ENCODE data around the gene ANKUB1.

The ANKUB1 gene

DNA sequence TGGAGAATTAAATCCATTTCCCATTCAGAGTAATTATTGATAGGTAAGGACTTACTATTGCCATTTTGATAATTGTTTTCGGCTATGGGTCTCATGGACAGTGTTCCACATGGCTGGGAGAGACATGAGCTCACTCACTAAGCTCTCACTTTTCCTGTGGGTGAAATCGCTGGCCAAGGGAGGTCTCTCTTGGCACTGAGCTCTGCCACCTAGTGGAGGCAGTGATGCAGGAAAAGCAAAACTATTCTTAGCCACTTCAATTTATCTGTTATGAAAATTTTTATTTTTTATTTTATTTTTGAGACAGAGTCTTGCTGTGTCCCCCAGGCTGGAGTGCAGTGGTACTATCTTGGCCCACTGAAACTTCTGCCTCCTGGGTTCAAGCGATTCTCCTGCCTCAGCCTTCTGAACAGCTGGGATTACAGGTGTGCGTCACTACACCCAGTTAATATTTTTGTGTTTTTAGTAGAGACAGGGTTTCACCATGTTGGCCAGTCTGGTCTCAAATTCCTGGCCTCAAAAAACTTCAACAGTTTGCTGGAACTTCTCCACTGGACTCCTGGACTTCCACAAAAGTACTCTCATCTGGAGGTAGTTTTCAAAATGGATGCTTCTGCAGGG lies 16.0 kb upstream of the ANKUB1 start:
- peak; percentile 54 for DNase-seq

DNA sequence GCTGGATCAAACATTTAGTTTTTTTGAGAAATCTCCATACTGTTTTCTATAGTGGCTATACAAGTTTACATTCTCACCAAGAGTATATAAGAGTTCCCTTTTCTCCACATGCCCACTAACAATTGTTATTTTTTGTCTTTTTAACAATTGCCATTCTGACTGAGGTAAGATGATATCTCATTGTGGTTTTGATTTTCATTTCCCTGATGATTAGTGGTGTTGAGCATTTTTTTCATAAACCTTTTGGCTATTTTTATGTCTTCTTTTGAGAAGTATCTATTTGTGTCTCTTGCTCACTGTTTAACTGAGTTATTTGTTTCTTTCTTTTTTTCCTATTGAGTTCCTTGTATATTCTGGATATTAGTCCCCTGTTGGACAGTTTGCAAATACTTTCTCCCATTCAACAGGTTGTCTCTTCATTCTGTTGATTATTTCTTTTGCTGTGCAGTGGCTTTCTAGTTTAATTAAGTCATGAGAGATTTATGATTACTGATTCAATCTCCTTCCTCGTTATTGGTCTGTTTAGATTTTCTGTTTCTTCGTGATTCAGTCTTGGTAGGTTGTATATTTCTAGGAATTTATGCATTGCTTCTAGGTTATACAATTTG lies 13.9 kb upstream of the ANKUB1 start:
- DNase-seq: no peak

DNA sequence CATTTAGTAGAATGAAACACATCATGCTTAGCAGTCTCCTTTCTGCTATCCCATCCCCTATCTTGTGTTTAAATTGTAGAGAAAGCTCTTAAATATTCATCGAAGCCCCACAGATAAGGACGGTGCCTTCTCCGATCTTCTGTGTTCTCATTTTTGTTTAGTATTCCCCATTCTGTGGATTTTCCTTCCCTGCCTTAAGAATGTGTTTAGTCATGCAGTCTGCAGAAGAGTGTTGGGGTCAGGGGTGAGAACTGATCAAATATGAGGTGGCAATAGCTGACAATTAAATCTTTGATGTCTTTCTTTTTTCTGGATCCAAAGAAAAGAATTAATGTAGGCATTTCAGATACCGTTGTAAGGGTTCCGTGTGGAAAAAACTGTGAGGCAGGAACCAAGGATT lies 9.3 kb upstream of the ANKUB1 start:
- no peak for DNase-seq

DNA sequence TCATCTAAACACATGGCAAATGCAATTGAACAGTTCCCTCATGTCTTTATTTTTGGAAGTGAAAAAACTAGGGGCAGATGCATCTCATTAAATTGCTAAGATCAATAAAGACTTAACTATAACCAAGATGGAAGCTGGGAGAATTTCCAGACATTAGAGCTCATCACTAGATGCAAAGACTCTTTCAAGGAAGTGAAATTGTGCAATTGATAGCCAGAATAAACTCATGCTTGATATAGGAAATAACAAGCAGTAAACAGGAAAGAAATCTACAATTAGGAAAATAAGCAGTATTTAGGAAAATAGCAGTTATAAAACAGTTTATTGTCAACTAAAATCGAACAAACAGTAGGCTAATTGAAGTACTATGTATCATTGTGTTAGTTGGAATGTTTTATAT lies 8.8 kb upstream of the ANKUB1 start:
- no peak for DNase-seq

DNA sequence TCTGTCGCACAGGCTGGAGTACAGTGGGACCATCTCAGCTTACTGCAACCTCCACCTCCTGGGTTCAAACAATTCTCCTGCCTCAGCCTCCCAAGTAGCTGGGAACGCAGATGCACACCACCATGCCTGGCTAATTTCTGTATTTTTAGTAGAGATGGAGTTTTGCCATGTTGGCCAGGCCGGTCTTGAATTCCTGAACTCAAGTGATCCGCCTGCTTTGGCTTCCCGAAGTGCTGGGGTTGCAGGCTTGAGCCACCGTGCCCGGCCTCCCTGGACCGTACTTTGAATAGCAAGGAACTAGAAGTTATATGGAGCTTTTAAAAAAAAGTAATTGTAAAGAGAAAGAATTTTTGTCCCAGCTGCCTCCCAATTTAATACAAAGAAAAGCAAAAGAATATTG lies 8.3 kb upstream of the ANKUB1 start:
- DNase-seq: no peak

DNA sequence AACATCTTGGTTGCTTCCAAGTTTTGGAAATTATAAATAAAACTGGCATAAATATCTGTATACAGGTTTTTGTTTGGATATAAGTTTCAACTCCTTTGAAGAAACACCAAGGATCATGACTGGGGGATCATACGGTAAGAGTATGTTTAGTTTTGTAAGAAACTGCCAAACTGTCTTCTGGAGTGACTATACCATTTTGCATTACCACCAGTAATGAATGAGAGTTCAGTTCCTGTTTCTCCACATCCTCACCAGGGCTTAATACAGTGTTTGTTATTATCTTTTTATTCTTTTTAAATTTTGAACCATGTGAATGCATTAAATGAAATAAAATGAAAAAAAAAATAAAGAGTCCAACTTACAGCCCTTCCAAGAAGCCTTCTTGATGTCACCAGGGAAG lies 3.7 kb upstream of the ANKUB1 start:
- DNase-seq: no peak

DNA sequence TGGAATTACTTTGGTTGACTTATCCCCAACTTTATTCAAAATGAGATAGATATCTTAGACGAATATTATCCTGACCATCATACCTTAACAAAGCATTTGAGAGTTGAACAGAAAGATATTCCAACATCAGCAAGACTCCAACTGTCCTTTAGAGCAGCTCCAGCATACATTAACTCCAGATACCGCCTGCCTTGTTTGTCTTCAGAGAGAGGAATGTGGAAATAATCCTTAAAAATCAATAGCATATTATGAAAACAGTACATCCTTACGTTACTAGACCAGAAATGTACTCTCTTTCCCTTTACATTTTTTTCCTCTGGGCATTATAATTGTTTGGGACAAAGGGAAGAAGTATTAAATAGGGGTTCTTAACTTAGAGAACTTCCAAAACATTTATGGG lies 1.7 kb downstream of the ANKUB1 start:
- no peak for DNase-seq

DNA sequence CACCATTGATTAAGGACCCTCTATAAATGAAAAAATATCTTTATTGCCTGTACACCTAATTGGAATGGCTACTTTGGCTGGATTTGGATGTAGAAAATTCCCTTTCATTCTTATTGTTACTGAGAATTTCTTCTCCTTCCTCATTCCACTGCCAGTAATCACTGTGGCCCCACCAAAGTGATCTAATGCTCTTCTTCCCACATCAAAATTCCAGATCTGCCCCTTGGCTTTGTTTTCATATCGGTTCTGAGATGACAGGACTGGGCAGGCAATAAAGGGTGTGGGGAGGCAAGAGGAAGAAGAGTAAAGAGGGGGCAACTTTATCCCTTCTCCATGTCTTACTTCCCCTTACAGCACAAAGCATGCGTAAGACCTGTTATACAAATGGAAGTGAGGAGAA lies 2.1 kb downstream of the ANKUB1 start:
- DNase-seq: no peak

DNA sequence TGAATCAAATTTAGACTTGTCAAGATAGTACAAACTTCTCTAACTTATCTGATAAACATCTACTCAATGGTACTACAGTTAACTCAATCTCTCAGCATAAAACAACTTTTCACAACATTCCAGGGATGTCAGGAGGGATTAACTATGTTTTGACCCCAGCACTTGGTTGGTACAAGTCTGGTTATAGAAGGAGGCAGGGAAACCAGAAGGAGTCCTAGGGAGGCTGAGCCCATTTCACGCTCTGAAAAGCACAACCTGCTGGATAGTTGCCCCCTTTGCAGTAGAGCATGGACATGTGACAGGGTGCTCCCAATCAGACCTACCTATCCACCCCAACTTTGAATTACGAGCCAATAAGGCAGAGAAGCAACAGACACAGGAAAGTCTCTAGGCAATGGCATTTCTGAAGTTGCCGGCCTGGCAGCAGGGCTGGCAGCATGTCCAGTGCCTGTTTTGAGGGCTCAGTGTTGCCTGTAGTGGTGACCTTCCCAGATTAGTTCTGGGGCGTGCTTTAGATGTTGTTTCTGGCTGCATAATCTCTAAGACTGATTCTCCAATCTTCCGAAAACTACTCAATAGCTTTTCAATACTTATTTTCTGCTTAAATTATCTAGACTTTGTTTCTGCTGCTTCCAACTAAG lies 8.2 kb downstream of the ANKUB1 start:
- no peak for DNase-seq

DNA sequence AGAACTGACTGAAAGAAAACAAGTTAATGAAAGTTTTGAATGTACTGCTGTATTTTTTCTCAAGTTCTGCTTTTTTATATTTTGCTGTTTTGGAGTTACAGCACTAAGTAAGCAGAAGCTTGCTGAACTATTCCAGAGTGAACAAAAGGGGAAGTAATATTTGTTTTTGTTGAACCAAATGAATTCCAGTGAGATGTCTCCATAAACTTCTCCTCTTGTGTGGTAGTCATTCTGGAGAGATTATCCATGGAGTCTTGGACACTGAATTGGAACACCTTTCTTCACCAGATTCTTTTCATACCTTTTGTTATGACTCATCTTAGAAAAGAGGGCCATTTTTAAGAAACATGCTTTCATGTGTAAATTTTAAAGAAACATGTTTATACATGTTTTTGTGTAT lies 8.8 kb downstream of the ANKUB1 start:
- no peak for DNase-seq

DNA sequence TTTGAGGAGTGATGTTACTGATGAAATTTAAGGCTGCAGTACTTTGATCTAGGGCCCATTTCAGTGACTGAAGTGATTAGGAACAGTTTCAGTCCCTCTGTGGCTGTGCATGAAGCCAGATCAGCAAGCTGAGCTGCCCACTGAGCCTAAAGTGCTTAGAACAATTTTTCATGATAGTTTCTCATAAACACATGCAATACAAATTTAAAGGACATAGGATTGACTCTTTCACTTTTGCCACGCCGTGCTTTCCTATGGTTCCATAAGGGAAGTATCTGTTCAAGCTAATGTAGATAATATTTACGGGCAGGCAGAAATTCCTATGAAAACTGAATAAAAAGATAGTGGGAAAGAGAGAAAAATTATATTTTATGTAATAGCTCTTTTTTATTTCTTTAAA lies 10.6 kb downstream of the ANKUB1 start:
- DNase-seq: no peak

DNA sequence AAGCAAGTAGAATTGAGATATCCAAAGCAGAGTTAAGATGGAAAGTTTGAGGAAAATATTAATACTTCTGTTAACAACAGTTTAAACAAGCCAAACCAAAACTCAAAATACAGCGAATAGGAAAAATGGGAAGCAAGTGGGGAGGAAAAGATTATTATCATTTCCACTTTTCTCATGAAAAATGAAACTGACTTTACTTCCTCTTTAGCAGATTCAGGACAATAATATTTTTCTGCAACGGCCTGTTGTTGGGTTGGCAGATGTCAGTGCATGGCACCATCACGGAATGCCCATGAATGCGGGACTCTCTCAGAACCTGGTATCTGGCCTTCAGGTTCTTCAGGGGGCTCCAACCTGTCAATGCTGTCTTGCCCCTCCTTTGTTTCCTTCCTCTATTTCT lies 11.1 kb downstream of the ANKUB1 start:
- DNase-seq: no peak

DNA sequence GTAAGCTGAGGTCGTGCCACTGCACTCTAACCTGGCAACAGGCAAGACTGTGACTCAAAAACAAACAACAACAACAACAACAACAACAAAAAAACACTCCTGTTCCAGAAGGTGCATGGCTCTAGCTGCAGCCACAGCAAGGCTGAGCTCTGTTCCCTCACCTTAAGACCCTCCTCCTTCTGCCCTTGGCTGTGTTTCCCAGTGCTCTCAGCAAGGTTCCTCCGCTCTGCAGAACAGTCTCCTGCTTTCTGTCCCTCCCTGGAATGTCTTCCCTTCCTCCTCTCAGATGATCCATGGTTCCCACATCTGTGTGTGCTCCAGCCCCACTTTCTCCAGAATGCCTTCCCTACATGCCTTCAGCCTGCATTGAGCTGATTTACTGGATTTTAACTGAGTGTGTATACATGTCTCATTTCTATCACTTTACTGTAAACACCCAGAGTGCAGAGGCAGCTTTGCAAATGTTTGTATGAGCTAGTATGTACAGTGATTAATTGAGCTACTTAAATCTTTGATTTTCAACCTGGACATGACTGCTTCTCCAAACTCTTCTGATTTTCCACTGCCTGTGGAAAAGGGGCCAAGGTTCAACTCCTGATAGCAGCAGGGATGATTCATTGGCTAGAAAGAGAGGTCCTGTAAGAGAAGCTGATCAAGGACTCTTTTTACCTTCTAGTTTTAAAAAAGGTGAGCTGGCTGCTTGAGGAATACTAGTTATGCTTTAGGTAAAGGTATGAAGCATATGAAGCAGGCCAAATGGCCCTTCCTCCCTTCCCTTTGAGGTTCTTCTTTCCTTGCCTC lies 14.7 kb downstream of the ANKUB1 start:
- DNase-seq: no peak

DNA sequence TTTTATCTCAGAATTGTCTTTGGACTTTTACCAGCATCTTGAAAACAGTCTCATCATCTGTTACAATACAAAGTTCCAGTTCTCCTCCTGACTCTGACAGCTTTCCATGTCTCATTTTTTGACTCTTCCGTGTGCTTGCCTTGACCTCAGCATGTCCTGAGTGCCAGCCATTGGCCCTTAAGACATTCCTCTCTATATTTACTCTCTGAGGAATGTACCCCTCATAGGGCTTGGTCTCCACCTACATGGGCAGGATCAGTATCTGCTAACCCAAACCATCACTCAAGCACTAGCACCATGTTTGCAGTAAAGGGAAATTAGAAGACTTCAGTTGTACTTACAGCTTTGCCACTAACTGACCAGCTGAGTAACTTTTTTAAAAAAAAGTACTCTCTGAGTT lies 16.2 kb downstream of the ANKUB1 start:
- DNase-seq: no peak

DNA sequence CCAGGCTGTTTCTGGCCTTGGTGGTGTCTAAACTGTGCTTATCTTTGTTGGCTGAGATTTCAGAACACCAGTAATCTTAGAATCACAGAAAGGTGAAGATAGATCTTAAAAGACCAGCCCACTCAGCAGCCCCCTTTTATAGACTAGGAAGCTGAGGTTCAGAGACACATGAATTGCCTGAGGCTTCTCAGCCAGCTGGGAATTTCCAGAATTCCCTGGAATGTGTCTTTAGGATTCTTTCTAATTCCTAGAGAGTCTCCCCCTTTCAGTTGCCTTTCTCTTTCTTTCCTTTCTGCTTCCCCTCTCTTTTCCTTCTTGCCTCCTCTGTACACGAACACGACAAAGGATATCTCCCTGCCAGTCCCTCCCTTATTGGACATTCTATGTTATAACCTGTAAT lies 19.5 kb downstream of the ANKUB1 start:
- no peak for DNase-seq

DNA sequence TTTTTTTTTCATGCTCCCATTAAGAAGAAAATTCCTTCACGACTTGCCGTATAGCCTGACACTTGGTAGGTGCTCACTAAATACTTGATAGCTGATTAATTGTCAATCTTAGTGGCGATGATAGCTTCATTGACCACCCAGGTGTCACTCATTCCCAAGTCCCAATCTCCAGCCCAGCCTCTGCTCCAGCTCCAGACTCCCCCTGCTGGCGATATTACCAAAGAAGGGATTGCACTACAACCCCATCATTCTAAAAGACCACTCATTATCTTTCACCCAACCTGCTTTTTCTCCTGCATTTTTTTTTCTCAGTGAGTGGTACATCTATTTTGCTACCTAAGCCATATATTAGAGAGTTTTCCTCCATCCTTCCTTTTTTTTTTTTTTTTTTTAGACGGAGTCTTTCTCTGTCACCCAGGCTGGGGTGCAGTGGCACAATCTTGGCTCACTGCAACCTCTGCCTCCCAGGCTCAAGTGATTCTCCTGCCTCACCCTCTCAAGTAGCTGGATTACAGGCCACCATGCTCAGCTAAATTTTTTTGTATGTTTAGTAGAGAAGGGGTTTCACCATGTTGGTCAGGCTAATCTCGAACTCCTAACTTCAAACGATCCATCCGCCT lies 20.6 kb downstream of the ANKUB1 start:
- DNase-seq: no peak

DNA sequence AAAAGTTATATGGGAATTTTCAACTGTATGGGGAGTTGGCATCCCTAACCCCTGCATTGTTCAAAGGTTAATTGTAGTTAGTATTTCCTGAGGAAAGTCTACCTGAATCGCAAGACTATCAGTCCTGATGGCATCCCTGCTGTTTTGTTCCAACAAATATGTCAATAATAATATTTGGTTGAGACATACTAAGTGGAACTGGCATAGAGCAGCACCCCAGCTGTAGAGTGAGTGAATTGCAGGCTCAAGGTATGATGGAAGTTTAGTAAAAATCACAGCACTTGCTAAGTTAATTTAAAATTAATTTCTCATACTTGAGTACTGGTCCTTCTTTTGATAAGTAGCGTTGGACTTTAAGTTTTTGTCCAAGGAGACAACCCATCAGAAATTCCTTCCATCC lies 22.1 kb downstream of the ANKUB1 start:
- DNase-seq: no peak

DNA sequence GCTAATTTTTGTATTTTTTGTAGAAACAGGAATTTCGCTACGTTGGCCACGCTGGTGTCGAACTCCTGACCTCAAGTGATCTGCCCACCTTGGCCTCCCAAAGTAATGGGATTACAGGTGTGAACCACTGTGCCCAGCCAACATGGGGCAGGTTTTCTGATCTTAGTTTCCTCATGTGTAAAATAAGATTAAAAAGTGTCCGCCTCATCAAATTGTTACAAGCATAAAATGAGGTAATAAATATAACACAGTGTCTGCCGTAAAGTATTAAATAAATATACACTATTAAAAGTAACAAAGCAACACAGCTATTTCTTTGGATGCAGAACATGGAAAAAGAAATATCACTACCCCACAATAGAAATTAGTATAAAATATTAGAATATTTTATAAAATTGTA lies 23.6 kb downstream of the ANKUB1 start:
- DNase-seq: no peak

DNA sequence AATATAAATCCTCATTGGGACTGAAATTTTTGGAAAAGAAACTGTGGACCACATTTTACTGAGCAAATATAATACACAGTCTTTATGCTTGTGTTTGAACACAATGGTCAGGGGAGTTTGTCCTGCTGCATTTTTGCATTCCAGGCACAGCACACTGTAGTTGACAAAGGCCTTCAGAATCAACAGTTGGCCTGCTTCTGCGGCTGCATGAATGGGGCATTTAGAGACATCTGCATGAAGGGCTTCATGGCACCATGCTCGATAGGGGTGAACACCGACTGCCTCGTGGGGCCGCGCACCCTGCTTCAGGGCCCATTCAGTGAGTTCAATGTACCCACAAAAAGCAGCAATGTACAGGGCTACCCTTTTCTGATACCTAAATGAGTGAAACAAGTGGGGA lies 24.6 kb downstream of the ANKUB1 start:
- DNase-seq: no peak

DNA sequence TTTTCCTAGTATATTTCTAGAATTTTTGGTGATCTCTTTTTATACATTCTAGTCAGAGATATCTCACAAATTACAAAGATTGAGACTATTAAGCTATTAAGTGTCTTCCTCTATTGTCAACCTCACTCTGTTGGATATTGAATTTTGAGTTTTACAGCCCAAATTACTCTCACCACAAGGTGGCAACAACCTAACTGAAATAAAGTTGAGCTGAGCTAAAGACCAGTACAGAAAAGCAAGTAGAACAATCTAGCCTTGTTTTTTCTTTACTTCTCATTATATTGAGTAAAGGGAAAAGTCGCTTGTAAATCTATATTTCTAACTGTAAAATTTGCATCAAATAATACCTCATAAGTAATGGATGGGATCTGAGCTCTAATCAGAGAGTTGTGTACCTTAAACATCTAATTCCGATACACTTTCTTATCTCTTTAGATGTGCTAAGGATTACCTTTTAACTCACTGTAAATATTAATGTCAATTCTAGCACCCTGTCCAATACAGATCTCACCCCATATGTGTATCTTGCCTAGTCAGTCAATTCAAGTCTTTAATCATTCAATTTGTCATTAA lies 26.5 kb downstream of the ANKUB1 start:
- DNase-seq: no peak

DNA sequence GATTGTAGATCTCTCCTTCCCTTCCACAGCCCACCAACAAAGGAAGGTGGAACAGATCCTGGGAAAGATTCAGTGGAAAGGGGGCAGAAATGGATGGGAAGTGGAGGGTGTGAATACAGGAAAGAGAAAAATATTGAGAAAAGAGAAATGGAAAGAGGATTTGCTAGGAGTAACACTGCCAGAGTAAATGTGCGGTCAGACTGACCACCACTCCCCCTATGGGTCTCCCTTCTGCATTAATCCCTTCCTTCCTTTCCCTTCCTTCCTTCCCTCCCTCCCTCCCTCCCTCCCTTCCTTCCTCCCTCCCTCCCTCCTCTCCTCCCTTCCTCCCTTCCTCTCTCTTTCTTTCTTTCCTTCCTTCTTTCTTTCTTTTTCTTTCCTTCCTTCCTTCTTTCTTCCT lies 28.1 kb downstream of the ANKUB1 start:
- no peak for DNase-seq

DNA sequence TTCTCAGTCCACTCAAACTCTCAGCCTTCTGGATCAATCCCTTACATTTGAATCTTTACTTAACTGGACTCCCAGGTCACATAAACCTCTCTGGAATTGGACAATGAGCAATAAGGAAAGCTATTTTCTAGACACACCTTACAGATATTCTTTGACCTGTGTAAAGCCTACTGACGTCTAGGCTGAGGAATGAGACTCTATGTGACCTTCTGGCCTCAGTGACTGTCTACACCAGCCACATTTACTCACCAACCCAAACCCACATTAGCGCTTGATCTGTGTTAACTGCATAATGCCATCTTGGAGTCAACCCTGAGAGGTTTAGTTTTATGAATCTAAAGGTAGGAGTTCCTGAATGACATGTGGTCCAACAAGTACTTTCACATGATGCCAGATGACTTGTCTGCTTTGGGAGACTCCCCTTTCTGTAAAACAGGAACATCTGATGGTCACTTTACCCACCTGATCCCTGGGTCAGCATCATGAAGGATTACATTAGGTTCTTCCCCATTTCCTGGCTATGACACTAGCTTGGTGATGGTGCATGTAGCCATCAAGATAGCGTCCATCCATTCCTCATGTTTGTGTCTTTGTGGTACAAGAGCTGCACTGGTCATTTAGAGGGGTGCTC lies 28.7 kb downstream of the ANKUB1 start:
- no peak for DNase-seq

DNA sequence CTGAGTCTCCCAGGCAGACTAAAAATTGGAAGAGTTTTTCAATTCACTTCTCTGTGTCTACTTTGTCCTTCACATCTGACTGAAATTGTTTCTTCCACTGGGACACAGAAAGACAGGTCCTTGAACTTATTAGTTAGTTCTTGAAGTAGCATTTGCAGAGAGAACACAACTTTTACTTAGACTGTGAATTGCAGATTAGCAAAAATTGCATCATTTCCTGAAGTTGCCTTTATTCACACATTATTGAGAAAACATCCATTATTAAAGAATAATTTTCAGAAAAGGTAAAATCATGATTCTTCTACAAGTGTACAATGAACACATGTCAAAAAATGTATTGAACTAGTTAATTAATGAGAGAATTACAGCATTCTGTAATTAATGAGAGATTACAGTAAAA lies 38.6 kb downstream of the ANKUB1 start:
- no peak for DNase-seq

All from T1000 (cell line).